ENCODE measurements around the gene IVL. TPM values are rescaled to one million over a fixed set of nuclear protein-coding genes. Genes with fewer than 3 reads are reported as not detected.

IVL gene
- total RNA-seq, 6 experiments from 2014 or later = not detected

DNA sequence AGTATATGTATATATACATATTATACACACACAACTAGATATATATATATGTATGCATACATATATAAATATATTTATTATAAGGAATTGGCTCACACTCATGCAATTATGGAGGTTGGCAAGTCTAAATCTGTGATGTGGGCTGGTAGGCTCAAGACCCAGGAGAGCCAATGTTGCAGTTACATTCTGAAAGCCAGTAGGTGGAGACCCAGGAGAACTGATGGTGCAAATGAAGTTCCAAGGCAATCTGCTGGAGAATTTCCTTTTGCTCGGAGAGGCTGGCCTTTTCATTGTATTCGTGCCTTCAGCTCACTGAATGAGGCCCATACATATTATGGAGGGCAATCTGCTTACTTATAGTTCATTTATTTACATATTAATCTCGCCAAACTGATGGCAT, 9.4 kb downstream of the IVL start:
- Mint-ChIP-seq H3K27ac (no peak overlapping the region), H3K4me3 (no peak overlapping the region), H3K36me3 (ENCODE audit: low read depth) (no peaks in the 10 kb centered on the region), H3K27me3 (ENCODE audit: insufficient read depth) (peaks cover 7% of the 10 kb centered on the region), H3K9me3 (no peaks in the 10 kb centered on the region; the same call in 1 of the 2 replicates), H3K4me1 (ENCODE audit: low read depth) (no peaks in the 10 kb centered on the region)
- no peak for DNase-seq
- no peak for TF ChIP-seq CTCF (IDR thresholded peaks at IDR 0.05)

- no peak for DNase-seq
- Mint-ChIP-seq H3K36me3 (ENCODE audit: low read depth) (no peaks in the 10 kb centered on the region), H3K4me3 (no peak overlapping the region), H3K27me3 (ENCODE audit: insufficient read depth) (peaks cover 7% of the 10 kb centered on the region), H3K4me1 (ENCODE audit: low read depth) (no peaks in the 10 kb centered on the region), H3K27ac (no peak overlapping the region), H3K9me3 (no peaks in the 10 kb centered on the region; the same call in 1 of the 2 replicates)
- no peak for TF ChIP-seq CTCF (IDR thresholded peaks at IDR 0.05)
These were observed 10.7 kb downstream of the IVL start for GRCh38 chr1:152919071-152919470.

DNA sequence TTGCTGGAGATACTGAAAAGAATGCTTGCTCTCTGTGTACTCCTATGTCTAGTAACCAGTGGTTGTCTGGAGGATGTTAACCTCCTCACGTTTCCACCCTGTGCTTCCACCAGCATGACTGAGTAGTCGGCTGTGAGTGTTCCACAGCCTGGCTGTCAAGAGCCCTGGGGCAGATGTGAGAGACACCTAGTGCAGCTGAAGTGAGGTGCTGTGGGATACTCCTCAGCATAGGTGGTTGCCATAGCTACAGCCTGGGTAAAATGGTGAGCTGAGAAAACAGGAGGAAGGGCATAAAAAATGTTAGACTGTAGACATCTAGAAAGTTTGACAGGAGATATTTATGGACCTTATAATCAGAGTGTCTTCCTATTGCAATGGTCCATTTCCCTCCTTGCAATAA, 15.8 kb downstream of the IVL start:
- Mint-ChIP-seq H3K27ac (no peak overlapping the region), H3K36me3 (ENCODE audit: low read depth) (no peaks in the 10 kb centered on the region), H3K27me3 (ENCODE audit: insufficient read depth) (peaks cover under 1% of the 10 kb centered on the region; the same call in 1 of the 2 replicates), H3K9me3 (peaks cover 4% of the 10 kb centered on the region; the same call in 1 of the 2 replicates), H3K4me1 (ENCODE audit: low read depth) (no peaks in the 10 kb centered on the region), H3K4me3 (no peak overlapping the region)
- DNase-seq = no peak
- TF ChIP-seq CTCF (IDR thresholded peaks at IDR 0.05) = no peak

GRCh38 chr1:152926091-152926490, 17.7 kb downstream of the IVL start:
- H3K9me3 Mint-ChIP-seq = peaks cover 4% of the 10 kb centered on the region; the same call in 1 of the 2 replicates
- H3K4me1 Mint-ChIP-seq (ENCODE audit: low read depth) = no peaks in the 10 kb centered on the region
- H3K4me3 Mint-ChIP-seq = no peak overlapping the region
- H3K36me3 Mint-ChIP-seq (ENCODE audit: low read depth) = no peaks in the 10 kb centered on the region
- H3K27ac Mint-ChIP-seq = no peak overlapping the region
- peak; percentile 51 for DNase-seq
- H3K27me3 Mint-ChIP-seq (ENCODE audit: insufficient read depth) = no peaks in the 10 kb centered on the region; the same call in 1 of the 2 replicates
- peak; percentile 73 for TF ChIP-seq CTCF (IDR thresholded peaks at IDR 0.05)

- Mint-ChIP-seq H3K9me3 (peaks cover 4% of the 10 kb centered on the region; the same call in 1 of the 2 replicates), H3K4me1 (ENCODE audit: low read depth) (no peaks in the 10 kb centered on the region), H3K4me3 (no peak overlapping the region), H3K36me3 (ENCODE audit: low read depth) (no peaks in the 10 kb centered on the region), H3K27ac (no peak overlapping the region), H3K27me3 (ENCODE audit: insufficient read depth) (no peaks in the 10 kb centered on the region; the same call in 1 of the 2 replicates)
- DNase-seq = no peak
- no peak for TF ChIP-seq CTCF (IDR thresholded peaks at IDR 0.05)
These were observed 20.3 kb downstream of the IVL start for GRCh38 chr1:152928671-152929070.
